H1 (cell line): ENCODE measurements around the gene ABCG1.

Experiments used
- EP300 ChIP-seq, 2 experiments: IDR thresholded peaks; 1 replicate in 1 of 2; 2 replicates in 1 of 2; pipeline ENCODE4 v1.6.1; 2011 to 2012; ENCODE audit warnings: low read depth in 2 of 2, low read length in 2 of 2, mild to moderate bottlenecking in 2 of 2, borderline replicate concordance in 1 of 2, inconsistent platforms in 1 of 2, moderate library complexity in 1 of 2
- HDAC6 ChIP-seq: IDR thresholded peaks from one replicate; pipeline ENCODE4 v1.7.1; 2012; ENCODE audit warnings: low read depth, mild to moderate bottlenecking, inconsistent platforms, low read length, moderate library complexity

DNA sequence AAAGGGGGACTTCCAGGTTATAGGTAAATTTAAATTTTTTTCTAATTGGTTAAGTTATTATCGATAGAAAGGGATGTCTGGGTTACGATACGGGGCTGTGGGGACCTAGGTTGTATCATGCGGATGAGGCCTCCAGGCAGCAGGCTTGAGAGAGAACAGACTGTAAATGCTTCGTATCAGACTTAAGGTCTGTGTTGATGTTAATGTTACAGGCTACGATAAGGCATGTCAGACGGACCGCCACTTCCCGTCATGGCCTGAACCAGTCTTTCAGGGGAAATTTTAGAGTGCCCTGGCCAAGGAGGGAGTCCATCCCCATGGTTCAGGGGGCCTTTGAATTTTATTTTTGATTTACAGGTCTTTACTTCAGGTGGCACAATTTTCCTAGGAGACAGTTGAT, 16.7 kb downstream of the ABCG1 start:
- no peak for TF ChIP-seq HDAC6
- no peak for TF ChIP-seq EP300 (IDR thresholded peaks at IDR 0.05; ENCODE audit: borderline replicate concordance in 1 of 2, low read depth in 2 of 2, low read length in 2 of 2)
